Gastrocnemius medialis (tissue), 4 donors: Measurements from ENCODE around the gene LRRC56. TPM values are rescaled to one million over a fixed set of nuclear protein-coding genes. Genes with fewer than 3 reads are reported as not detected.

Experiments used
- ATAC-seq, 2 donors: fragments of 150-250 bp; one replicate each; pipeline ENCODE4 v1.9.1; 2016
- DNase-seq, 2 donors: peaks; one replicate each; pipeline ENCODE4 v3.0.0-alpha.2; 2019
- H3K27ac ChIP-seq, 4 donors: fragments of 200-600 bp; sonication (generic); 1 replicate in 1 of 4; 2 replicates in 3 of 4; pipeline ENCODE4 v1.5.1; 2016 to 2018; ENCODE audit warnings: mild to moderate bottlenecking in 2 of 4, moderate library complexity in 1 of 4
- H3K27me3 ChIP-seq, 3 donors: fragments of 200-600 bp; sonication (generic) in 2 of 3; 1 replicate in 1 of 3; 2 replicates in 2 of 3; pipeline versions ENCODE4 v1.5.1 to v1.6.0; 2016 to 2019; ENCODE audit warnings: mild to moderate bottlenecking in 1 of 3, moderate library complexity in 1 of 3
- H3K36me3 ChIP-seq, 2 donors: fragments of 200-600 bp; sonication (generic) in 1 of 2; one replicate each; pipeline ENCODE4 v1.5.1; 2017 to 2018
- H3K4me1 ChIP-seq, 2 donors: fragments of 200-600 bp; sonication (generic) in 1 of 2; one replicate each; pipeline ENCODE4 v1.5.1; 2016 to 2017; ENCODE audit warnings: mild to moderate bottlenecking in 2 of 2
- H3K4me3 ChIP-seq, 4 donors: fragments of 200-600 bp; sonication (generic) in 3 of 4; 1 replicate in 1 of 4; 2 replicates in 3 of 4; pipeline ENCODE4 v1.5.1; 2016 to 2019; ENCODE audit warnings: mild to moderate bottlenecking in 2 of 4
- H3K9me3 ChIP-seq, 3 donors: fragments of 200-600 bp; sonication (generic) in 2 of 3; 1 replicate in 1 of 3; 2 replicates in 2 of 3; pipeline ENCODE4 v1.5.1; 2016 to 2019
- POLR2A ChIP-seq, 2 donors: fragments of 450-650 bp; IDR thresholded peaks; one replicate each; pipeline ENCODE4 v1.6.1; 2017; ENCODE audit warnings: antibody characterized with exemption in 2 of 2, mild to moderate bottlenecking in 2 of 2, moderate library complexity in 2 of 2
- in situ Hi-C, 4 donors: fragments of 200-750 bp; cut with MboI; loops; one replicate each; pipeline versions ENCODE4 v1.15.0 to v1.8.0; 2017; ENCODE audit warnings: low sequenced_read_pairs in 4 of 4
- intact Hi-C: fragments of 100-400 bp; cut with DNase I; formaldehyde crosslinking; loops from one replicate; pipeline ENCODE4 v1.15.1; 2023; ENCODE audit warnings: low total_unique reads
- total RNA-seq, 4 donors: library from RNA; depleted of rRNA; stranded (reverse); fragments of >200 nt; gene quantifications; one replicate each; pipeline versions ENCODE4 v1.1.0 to v1.2.3, GENCODE V29; 2016
- TF ChIP-seq, protein P1 (sequence below), 5 experiments: fragments of 450-650 bp in 3 of 5; fragments of 200-600 bp in 2 of 5; sonication (generic) in 2 of 5; IDR thresholded peaks in 4 of 5; conservative IDR thresholded peaks in 1 of 5; 1 replicate in 4 of 5; 2 replicates in 1 of 5; pipeline ENCODE4 v1.5.1; 2016 to 2019; ENCODE audit warnings: antibody characterized with exemption in 5 of 5, mild to moderate bottlenecking in 3 of 5, moderate library complexity in 3 of 5

LRRC56 gene
- total RNA-seq, 4 donors from 2014 or later: 0.29 to 0.36 TPM; not detected in 2

DNA sequence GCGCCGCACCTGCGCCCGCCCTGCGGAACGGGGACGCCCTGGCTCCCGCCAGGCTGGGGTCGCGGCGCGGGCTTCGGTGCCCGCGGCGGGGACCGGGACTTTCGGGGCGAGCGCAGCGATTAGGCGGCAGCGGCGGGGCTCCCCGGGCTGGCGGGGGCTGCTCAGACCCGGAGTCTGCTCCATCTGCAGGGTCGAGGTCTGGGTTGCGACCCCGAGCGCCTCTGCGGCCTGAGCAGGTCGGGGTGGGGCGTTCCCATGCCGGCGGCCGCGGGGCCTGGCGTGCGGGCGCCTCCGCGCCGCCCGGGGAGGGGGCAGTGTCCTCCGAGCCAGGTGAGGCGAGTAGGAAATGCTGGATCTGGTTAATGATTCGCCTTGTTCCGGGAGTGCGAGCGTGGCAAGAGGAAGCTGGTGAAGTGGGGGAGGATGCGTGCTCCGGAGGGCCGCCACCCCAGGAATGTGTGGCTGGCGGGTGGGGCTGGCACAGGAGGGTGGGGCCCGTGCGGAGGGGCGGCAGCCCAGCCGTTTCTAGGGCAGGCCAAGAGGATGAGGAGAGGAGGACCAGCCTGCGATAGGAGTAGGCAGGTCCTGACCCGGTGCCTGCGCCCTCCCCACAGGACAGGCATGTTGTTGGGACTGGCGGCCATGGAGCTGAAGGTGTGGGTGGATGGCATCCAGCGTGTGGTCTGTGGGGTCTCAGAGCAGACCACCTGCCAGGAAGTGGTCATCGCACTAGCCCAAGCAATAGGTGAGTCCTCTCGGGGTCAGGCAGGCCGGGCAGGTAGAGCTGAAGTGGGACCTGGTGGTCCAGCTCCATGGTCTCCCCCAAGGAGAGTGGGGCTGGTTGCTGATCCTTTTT is 24.0 kb downstream of the LRRC56 start:
- peaks cover 17 to 22% (median 19%) of the 10 kb centered on the region in 3 donors for H3K27me3 ChIP-seq
- H3K4me1 ChIP-seq: peaks cover 5 to 10% of the 10 kb centered on the region in 2 donors
- intact Hi-C loops (no loop called here), in situ Hi-C loops (loop anchor here (25.0 kb wide), 2 partner anchors 151 to 176 kb away; partner anchors contain the start of genes EPS8L2 (in 3 of the 4) and TALDO1 (in 1 of the 4))
- H3K4me3 ChIP-seq: peak overlapping the region; percentile 40 to 92 (median 73)
- H3K9me3 ChIP-seq: no peaks in the 10 kb centered on the region
- DNase-seq (no peak), ATAC-seq (peak; percentile 56 to 62)
- H3K27ac ChIP-seq: peak overlapping the region in 1 of 4 donors; percentile 31
- TF ChIP-seq, protein P1, sequence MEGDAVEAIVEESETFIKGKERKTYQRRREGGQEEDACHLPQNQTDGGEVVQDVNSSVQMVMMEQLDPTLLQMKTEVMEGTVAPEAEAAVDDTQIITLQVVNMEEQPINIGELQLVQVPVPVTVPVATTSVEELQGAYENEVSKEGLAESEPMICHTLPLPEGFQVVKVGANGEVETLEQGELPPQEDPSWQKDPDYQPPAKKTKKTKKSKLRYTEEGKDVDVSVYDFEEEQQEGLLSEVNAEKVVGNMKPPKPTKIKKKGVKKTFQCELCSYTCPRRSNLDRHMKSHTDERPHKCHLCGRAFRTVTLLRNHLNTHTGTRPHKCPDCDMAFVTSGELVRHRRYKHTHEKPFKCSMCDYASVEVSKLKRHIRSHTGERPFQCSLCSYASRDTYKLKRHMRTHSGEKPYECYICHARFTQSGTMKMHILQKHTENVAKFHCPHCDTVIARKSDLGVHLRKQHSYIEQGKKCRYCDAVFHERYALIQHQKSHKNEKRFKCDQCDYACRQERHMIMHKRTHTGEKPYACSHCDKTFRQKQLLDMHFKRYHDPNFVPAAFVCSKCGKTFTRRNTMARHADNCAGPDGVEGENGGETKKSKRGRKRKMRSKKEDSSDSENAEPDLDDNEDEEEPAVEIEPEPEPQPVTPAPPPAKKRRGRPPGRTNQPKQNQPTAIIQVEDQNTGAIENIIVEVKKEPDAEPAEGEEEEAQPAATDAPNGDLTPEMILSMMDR (IDR thresholded peaks at IDR 0.05 in 4 of 5, conservative IDR thresholded peaks at IDR 0.05 in 1 of 5): no peak
- no peak for TF ChIP-seq POLR2A (IDR thresholded peaks at IDR 0.05)
- no peaks in the 10 kb centered on the region for H3K36me3 ChIP-seq

DNA sequence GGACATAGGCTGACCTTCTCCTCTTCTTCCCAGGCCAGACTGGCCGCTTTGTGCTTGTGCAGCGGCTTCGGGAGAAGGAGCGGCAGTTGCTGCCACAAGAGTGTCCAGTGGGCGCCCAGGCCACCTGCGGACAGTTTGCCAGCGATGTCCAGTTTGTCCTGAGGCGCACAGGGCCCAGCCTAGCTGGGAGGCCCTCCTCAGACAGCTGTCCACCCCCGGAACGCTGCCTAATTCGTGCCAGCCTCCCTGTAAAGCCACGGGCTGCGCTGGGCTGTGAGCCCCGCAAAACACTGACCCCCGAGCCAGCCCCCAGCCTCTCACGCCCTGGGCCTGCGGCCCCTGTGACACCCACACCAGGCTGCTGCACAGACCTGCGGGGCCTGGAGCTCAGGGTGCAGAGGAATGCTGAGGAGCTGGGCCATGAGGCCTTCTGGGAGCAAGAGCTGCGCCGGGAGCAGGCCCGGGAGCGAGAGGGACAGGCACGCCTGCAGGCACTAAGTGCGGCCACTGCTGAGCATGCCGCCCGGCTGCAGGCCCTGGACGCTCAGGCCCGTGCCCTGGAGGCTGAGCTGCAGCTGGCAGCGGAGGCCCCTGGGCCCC is 24.8 kb downstream of the LRRC56 start:
- in situ Hi-C loops: loop anchor here (25.0 kb wide), 2 partner anchors 150 to 175 kb away; partner anchors contain the start of genes EPS8L2 (in 3 of the 4) and TALDO1 (in 1 of the 4)
- no peak for DNase-seq

DNA sequence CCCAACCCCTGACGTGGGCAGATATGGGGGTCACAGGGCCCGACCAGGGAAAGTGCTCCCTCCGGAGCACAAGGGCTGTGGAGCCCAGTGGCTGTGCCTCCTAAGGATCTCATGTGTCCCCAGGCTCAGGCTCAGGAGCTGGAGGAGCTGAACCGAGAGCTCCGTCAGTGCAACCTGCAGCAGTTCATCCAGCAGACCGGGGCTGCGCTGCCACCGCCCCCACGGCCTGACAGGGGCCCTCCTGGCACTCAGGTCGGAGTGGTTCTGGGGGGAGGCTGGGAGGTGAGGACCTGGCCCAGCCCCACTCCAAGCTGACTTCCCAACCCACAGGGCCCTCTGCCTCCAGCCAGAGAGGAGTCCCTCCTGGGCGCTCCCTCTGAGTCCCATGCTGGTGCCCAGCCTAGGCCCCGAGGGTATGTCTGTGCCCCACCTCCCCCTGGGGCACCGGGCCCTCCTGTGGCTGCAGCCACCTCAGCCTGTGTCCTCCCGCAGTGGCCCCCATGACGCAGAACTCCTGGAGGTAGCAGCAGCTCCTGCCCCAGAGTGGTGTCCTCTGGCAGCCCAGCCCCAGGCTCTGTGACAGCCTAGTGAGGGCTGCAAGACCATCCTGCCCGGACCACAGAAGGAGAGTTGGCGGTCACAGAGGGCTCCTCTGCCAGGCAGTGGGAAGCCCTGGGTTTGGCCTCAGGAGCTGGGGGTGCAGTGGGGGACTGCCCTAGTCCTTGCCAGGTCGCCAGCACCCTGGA is 25.9 kb downstream of the LRRC56 start:
- in situ Hi-C loops: loop anchor here (25.0 kb wide), 2 partner anchors 149 to 174 kb away; partner anchors contain the start of genes EPS8L2 (in 3 of the 4) and TALDO1 (in 1 of the 4)
- H3K27me3 ChIP-seq: peaks cover 4 to 7% (median 7%) of the 10 kb centered on the region in 3 donors
- no peaks in the 10 kb centered on the region for H3K36me3 ChIP-seq
- intact Hi-C loops: no loop called here
- H3K9me3 ChIP-seq: no peaks in the 10 kb centered on the region
- TF ChIP-seq, protein P1 (IDR thresholded peaks at IDR 0.05 in 4 of 5, conservative IDR thresholded peaks at IDR 0.05 in 1 of 5): no peak
- no peak for TF ChIP-seq POLR2A (IDR thresholded peaks at IDR 0.05)
- peaks cover 5 to 17% of the 10 kb centered on the region in 2 donors for H3K4me1 ChIP-seq
- no peak overlapping the region for H3K27ac ChIP-seq
- ATAC-seq (no peak), DNase-seq (no peak)
- no peak overlapping the region for H3K4me3 ChIP-seq

More for the DNA sequence above, 24.8 kb downstream of the LRRC56 start:
- no peak for ATAC-seq
- no peaks in the 10 kb centered on the region for H3K9me3 ChIP-seq
- H3K4me1 ChIP-seq: peaks cover 5 to 10% of the 10 kb centered on the region in 2 donors
- no peak overlapping the region for H3K27ac ChIP-seq
- H3K4me3 ChIP-seq: no peak overlapping the region
- H3K27me3 ChIP-seq: peaks cover 9 to 14% (median 11%) of the 10 kb centered on the region in 3 donors
- no peaks in the 10 kb centered on the region for H3K36me3 ChIP-seq
- intact Hi-C loops: no loop called here
- TF ChIP-seq, protein P1 (IDR thresholded peaks at IDR 0.05 in 4 of 5, conservative IDR thresholded peaks at IDR 0.05 in 1 of 5): no peak
- no peak for TF ChIP-seq POLR2A (IDR thresholded peaks at IDR 0.05)

DNA sequence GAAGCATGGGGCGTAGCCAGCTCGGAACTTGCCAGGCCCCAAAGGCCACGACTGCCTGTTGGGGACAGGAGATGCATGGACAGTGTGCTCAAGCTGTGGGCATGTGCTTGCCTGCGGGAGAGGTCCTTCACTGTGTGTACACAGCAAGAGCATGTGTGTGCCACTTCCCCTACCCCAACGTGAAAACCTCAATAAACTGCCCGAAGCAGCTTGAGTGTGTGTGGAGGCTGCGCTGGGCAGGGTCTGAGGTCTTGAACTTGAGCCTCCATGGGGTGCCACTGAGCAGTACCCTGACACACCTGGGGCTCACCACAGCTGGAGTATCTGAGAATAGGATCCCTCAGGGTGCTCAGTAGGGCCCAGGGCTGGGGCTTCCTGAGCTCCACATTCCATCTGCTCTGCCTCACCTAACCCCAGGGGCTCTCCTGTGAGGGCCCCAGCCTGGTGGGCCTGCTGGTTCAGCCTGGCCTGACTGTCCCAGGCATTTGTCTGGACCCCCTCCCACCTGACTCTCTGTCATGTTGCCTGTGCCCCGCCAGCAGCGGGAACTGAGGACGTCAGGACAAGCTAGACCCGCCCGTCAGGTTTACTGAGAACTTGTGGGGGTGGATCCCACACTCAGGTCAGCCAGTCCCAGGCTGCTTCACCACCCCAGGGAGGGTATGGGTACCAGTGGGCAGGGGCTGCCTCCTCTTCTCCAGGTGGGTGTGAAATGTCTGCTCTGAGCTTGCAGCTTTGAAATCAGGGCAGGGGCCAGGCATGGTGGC is 26.7 kb downstream of the LRRC56 start:
- DNase-seq: no peak
- no peaks in the 10 kb centered on the region for H3K36me3 ChIP-seq
- in situ Hi-C loops (loop anchor here (25.0 kb wide), 2 partner anchors 148 to 173 kb away; partner anchors contain the start of genes EPS8L2 (in 3 of the 4) and TALDO1 (in 1 of the 4)), intact Hi-C loops (no loop called here)
- peaks cover 1 to 4% (median 2%) of the 10 kb centered on the region in 3 donors for H3K27me3 ChIP-seq
- no peaks in the 10 kb centered on the region for H3K9me3 ChIP-seq
- no peak overlapping the region for H3K27ac ChIP-seq
- no peak for ATAC-seq
- TF ChIP-seq POLR2A (IDR thresholded peaks at IDR 0.05): no peak
- TF ChIP-seq, protein P1 (IDR thresholded peaks at IDR 0.05 in 4 of 5, conservative IDR thresholded peaks at IDR 0.05 in 1 of 5): no peak
- H3K4me1 ChIP-seq: peaks cover 5 to 19% of the 10 kb centered on the region in 2 donors
- H3K4me3 ChIP-seq: no peak overlapping the region
